Thyroid gland (tissue), 4 donors: Measurements from ENCODE around the gene WDFY2. TPM values are rescaled to one million over a fixed set of nuclear protein-coding genes. Genes with fewer than 3 reads are reported as not detected.

Experiments
- DNase-seq, 2 donors: peaks; one replicate each; pipeline ENCODE4 v3.0.0-alpha.2; 2019
- H3K27ac ChIP-seq, 3 donors: fragments of 200-600 bp; sonication (generic); 1 replicate in 2 of 3; 2 replicates in 1 of 3; pipeline ENCODE4 v1.5.1; 2016 to 2019; ENCODE audit warnings: mild to moderate bottlenecking in 1 of 3, moderate library complexity in 1 of 3
- H3K27me3 ChIP-seq: fragments of 200-600 bp; sonication (generic); one replicate; pipeline ENCODE4 v1.5.1; 2019
- H3K36me3 ChIP-seq, 2 donors: fragments of 200-600 bp; sonication (generic); one replicate each; pipeline ENCODE4 v1.5.1; 2016 to 2019
- H3K4me1 ChIP-seq, 2 donors: fragments of 200-600 bp; sonication (generic); one replicate each; pipeline ENCODE4 v1.5.1; 2017 to 2019
- H3K4me3 ChIP-seq, 3 donors: fragments of 200-600 bp; sonication (generic); replicated peaks in 1 of 3; 1 replicate in 2 of 3; 2 replicates in 1 of 3; pipeline ENCODE4 v1.5.1; 2016; ENCODE audit warnings: mild to moderate bottlenecking in 1 of 3
- H3K9me3 ChIP-seq: fragments of 200-600 bp; sonication (generic); one replicate; pipeline ENCODE4 v1.5.1; 2017
- CTCF ChIP-seq, 6 experiments: fragments of 200-600 bp in 3 of 6; fragments of 450-650 bp in 3 of 6; sonication (generic) in 3 of 6; IDR thresholded peaks; one replicate each; pipeline ENCODE4 v1.5.1; 2016 to 2019; ENCODE audit warnings: antibody characterized with exemption in 6 of 6, mild to moderate bottlenecking in 2 of 6, inconsistent platforms in 1 of 6, moderate library complexity in 1 of 6
- POLR2A ChIP-seq, 2 donors: fragments of 450-650 bp; IDR thresholded peaks; one replicate each; pipeline ENCODE4 v1.6.1; 2017; ENCODE audit warnings: antibody characterized with exemption in 2 of 2, mild to moderate bottlenecking in 2 of 2, moderate library complexity in 1 of 2
- WGBS, 2 donors: methylation state at CpG; one replicate each; pipeline ENCODE4 v1.1.5; 2017; 5-methylcytosine and 5-hydroxymethylcytosine counted together
- intact Hi-C: fragments of 100-400 bp; cut with DNase I; formaldehyde crosslinking; loops from one replicate; pipeline ENCODE4 v1.15.1; 2023
- total RNA-seq, 4 donors: library from RNA; depleted of rRNA; stranded (reverse); fragments of >200 nt; gene quantifications; one replicate each; pipeline ENCODE4 v1.2.3, GENCODE V29; 2016

The WDFY2 gene
- total RNA-seq, 4 donors from 2014 or later = 15.8 to 23.9 (median 20.9) TPM

DNA sequence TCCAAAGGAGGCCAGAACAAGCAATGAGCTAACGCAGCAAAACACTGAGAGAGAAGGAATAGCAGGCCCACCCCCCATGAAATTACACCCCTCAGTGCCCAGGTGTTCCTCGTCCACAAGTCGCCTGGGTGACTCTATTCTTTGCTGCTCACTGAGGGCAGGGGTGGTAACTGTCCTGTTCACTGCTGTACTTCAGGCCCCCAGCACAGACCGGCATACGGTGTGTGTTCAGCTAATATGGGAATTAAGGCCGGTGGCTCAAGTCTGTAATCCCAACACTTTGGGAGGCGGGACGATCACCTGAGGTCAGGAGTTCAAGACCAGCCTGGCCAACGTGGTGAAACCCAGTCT is 187.8 kb downstream of the WDFY2 start:
- no peaks in the 10 kb centered on the region for H3K27me3 ChIP-seq
- H3K36me3 ChIP-seq = no peaks in the 10 kb centered on the region
- WGBS, 2 donors = 90 to 93% methylated on average over 9 of the region's 9 CpGs
- no peaks in the 10 kb centered on the region for H3K9me3 ChIP-seq
- intact Hi-C loops = no loop called here
- H3K27ac ChIP-seq = peak overlapping the region in 1 of 3 donors; percentile 100
- DNase-seq = no peak
- TF ChIP-seq POLR2A (IDR thresholded peaks at IDR 0.05) = no peak
- TF ChIP-seq CTCF (IDR thresholded peaks at IDR 0.05) = no peak
- H3K4me1 ChIP-seq = peaks cover 29 to 30% of the 10 kb centered on the region in 2 donors
- no peak overlapping the region for H3K4me3 ChIP-seq

DNA sequence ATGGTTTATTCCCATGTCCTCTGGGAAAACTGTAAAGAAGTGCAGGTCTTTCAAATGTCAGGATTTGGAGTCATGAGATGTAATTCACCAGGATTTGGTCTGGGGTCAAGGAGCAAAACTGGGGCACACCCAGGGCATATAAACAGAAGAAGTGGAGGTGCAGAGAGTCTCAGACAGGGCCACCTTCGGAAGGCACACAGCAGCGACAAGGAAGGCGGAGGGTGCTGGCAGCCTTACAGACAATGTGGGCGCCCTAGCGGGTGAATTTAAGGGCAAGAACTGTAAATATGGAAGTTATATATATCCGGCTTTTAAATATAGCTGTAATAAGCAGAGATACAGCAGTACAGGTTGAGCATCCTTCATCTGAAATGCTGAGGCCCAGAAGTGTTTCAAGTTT is 188.5 kb downstream of the WDFY2 start:
- Histone ChIP-seq H3K27me3 (no peaks in the 10 kb centered on the region), H3K4me3 (no peak overlapping the region), H3K4me1 (peaks cover 29 to 30% of the 10 kb centered on the region in 2 donors), H3K9me3 (no peaks in the 10 kb centered on the region), H3K27ac (peak overlapping the region in 1 of 3 donors; percentile 100), H3K36me3 (no peaks in the 10 kb centered on the region)
- WGBS, 2 donors = 92 to 94% methylated on average over 6 of the region's 6 CpGs
- TF ChIP-seq POLR2A (IDR thresholded peaks at IDR 0.05) (no peak), CTCF (IDR thresholded peaks at IDR 0.05) (no peak)
- DNase-seq = no peak
- intact Hi-C loops = no loop called here

DNA sequence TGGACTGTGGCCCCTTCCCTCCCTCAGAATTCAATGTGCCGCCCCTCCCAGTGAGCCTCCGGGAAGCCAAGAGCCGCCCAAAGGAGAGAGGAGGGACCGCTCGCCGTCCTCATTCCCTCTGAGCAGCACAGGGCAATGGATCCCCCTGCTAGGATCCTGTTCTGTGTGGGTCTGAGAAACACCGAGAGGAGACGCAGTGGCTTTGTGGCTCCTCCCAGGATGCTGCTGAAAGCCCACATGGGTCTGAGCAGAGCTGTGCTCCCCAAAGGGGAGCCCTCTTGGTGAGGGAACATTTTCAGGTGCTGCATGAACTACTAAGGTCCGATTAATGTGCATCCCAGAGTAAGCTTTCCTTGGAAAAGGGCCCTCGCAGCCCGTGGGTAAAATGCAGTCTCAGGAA is 189.3 kb downstream of the WDFY2 start:
- intact Hi-C loops = no loop called here
- Histone ChIP-seq H3K4me3 (no peak overlapping the region), H3K27me3 (no peaks in the 10 kb centered on the region), H3K9me3 (no peaks in the 10 kb centered on the region), H3K36me3 (no peaks in the 10 kb centered on the region), H3K27ac (no peak overlapping the region), H3K4me1 (peaks cover 26 to 29% of the 10 kb centered on the region in 2 donors)
- TF ChIP-seq CTCF (IDR thresholded peaks at IDR 0.05) (no peak), POLR2A (IDR thresholded peaks at IDR 0.05) (no peak)
- no peak for DNase-seq
- WGBS, 2 donors = 89 to 90% methylated on average over 11 of the region's 11 CpGs

- no peak for TF ChIP-seq CTCF (IDR thresholded peaks at IDR 0.05)
- Histone ChIP-seq H3K36me3 (no peaks in the 10 kb centered on the region), H3K27ac (no peak overlapping the region), H3K9me3 (no peaks in the 10 kb centered on the region), H3K27me3 (no peaks in the 10 kb centered on the region), H3K4me3 (no peak overlapping the region), H3K4me1 (peaks cover 0 to 3% of the 10 kb centered on the region in 2 donors)
- intact Hi-C loops = no loop called here
- no peak for DNase-seq
- WGBS, 2 donors = 80 to 83% methylated on average over 7 of the region's 7 CpGs
These were observed 191.9 kb downstream of the WDFY2 start for GRCh38 chr13:51776179-51776578.

DNA sequence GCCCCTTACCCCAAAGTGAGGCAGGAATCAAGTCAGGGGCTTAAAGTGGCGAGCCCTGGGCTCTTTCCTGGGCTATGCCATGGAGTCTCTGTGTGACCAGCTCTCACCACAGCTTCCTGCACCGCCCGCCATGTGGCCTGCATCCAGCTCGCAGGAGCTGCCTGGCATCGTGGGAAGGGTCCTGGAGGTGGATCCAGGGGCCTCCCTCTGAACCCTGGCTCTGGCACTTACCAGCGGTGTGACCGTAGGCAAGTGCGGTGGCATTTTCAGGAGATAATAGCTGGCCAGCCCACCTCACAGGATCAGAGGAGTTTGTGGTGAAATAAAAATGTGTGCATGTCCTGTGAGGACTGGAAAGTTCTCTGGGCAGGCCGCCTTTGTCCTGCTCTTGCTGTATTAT is 193.7 kb downstream of the WDFY2 start:
- WGBS, 2 donors = 84 to 86% methylated on average over 7 to 9 of the region's 9 CpGs
- H3K27ac ChIP-seq = no peak overlapping the region
- intact Hi-C loops = no loop called here
- no peaks in the 10 kb centered on the region for H3K9me3 ChIP-seq
- no peak for DNase-seq
- no peak overlapping the region for H3K4me3 ChIP-seq
- H3K27me3 ChIP-seq = no peaks in the 10 kb centered on the region
- no peaks in the 10 kb centered on the region for H3K36me3 ChIP-seq
- TF ChIP-seq CTCF (IDR thresholded peaks at IDR 0.05) (no peak), POLR2A (IDR thresholded peaks at IDR 0.05) (no peak)
- H3K4me1 ChIP-seq = no peaks in the 10 kb centered on the region
